Vagina (tissue), 2 donors: Measurements from ENCODE around the gene CATSPER3. TPM values are rescaled to one million over a fixed set of nuclear protein-coding genes. Genes with fewer than 3 reads are reported as not detected.
"Not testable (repeated sequence)": the region's sequence is repeated elsewhere in the genome, so short reads cannot be mapped to it uniquely, and the experiment has no call there.

ENCODE experiments used
- DNase-seq, 2 donors: peaks; one replicate each; pipeline ENCODE4 v3.0.0-alpha.2; 2017; ENCODE audit errors: extremely low spot score in 2 of 2
- H3K27ac ChIP-seq: fragments of 200-600 bp; sonication (generic); one replicate; pipeline ENCODE4 v1.5.1; 2019
- H3K27me3 ChIP-seq: fragments of 200-600 bp; sonication (generic); one replicate; pipeline ENCODE4 v1.5.1; 2019
- H3K36me3 ChIP-seq, 2 donors: fragments of 200-600 bp; sonication (generic); one replicate each; pipeline ENCODE4 v1.5.1; 2017 to 2019
- H3K4me1 ChIP-seq: fragments of 200-600 bp; sonication (generic); one replicate; pipeline ENCODE4 v1.5.1; 2019
- H3K4me3 ChIP-seq, 2 donors: fragments of 200-600 bp; sonication (generic); 1 replicate in 1 of 2; 2 replicates in 1 of 2; pipeline ENCODE4 v1.5.1; 2016 to 2019
- H3K9me3 ChIP-seq: fragments of 200-600 bp; sonication (generic); one replicate; pipeline ENCODE4 v1.5.1; 2019
- CTCF ChIP-seq, 3 experiments: fragments of 450-650 bp in 2 of 3; fragments of 200-600 bp in 1 of 3; sonication (generic) in 1 of 3; IDR thresholded peaks; one replicate each; pipeline ENCODE4 v1.5.1; 2017 to 2019; ENCODE audit warnings: antibody characterized with exemption in 3 of 3, mild to moderate bottlenecking in 2 of 3, moderate library complexity in 2 of 3
- POLR2A ChIP-seq, 2 donors: fragments of 450-650 bp; IDR thresholded peaks; one replicate each; pipeline ENCODE4 v1.6.1; 2017; ENCODE audit warnings: antibody characterized with exemption in 2 of 2, mild to moderate bottlenecking in 2 of 2, moderate library complexity in 2 of 2
- POLR2AphosphoS5 ChIP-seq, 2 donors: sonication (generic); formaldehyde crosslinking; IDR thresholded peaks; one replicate each; pipeline ENCODE4 v1.9.0; 2017; ENCODE audit warnings: antibody characterized with exemption in 2 of 2, mild to moderate bottlenecking in 2 of 2, low read depth in 1 of 2; ENCODE audit not compliant: insufficient read depth in 1 of 2
- intact Hi-C: fragments of 100-400 bp; cut with DNase I; formaldehyde crosslinking; loops from one replicate; pipeline ENCODE4 v1.15.1; 2023
- total RNA-seq: library from RNA; depleted of rRNA; stranded (reverse); fragments of >200 nt; gene quantifications from one replicate; pipeline ENCODE4 v1.2.3, GENCODE V29; 2016

The CATSPER3 gene
- total RNA-seq, 1 donor from 2014 or later, result not detected

GRCh38 chr5:134982230-134982629 is 14.5 kb downstream of the CATSPER3 start:
- no peaks in the 10 kb centered on the region for H3K4me1 ChIP-seq
- H3K4me3 ChIP-seq, result no peak overlapping the region
- H3K27ac ChIP-seq, result no peak overlapping the region
- TF ChIP-seq CTCF (IDR thresholded peaks at IDR 0.05), result no peak
- no peak for TF ChIP-seq POLR2AphosphoS5 (IDR thresholded peaks at IDR 0.05; ENCODE audit: insufficient read depth in 1 of 2, low read depth in 1 of 2)
- no peak for TF ChIP-seq POLR2A (IDR thresholded peaks at IDR 0.05)
- intact Hi-C loops, result no loop called here
- no peaks in the 10 kb centered on the region for H3K36me3 ChIP-seq
- H3K27me3 ChIP-seq, result no peaks in the 10 kb centered on the region
- DNase-seq, result no peak
- H3K9me3 ChIP-seq, result peaks cover 29% of the 10 kb centered on the region

GRCh38 chr5:134989266-134989830 is 21.6 kb downstream of the CATSPER3 start:
- H3K4me3 ChIP-seq, result no peak overlapping the region
- intact Hi-C loops, result no loop called here
- no peaks in the 10 kb centered on the region for H3K36me3 ChIP-seq
- no peak for DNase-seq
- no peak for TF ChIP-seq POLR2AphosphoS5 (IDR thresholded peaks at IDR 0.05; ENCODE audit: insufficient read depth in 1 of 2, low read depth in 1 of 2)
- H3K27me3 ChIP-seq, result no peaks in the 10 kb centered on the region
- H3K27ac ChIP-seq, result no peak overlapping the region
- no peaks in the 10 kb centered on the region for H3K4me1 ChIP-seq
- no peaks in the 10 kb centered on the region for H3K9me3 ChIP-seq

- H3K36me3 ChIP-seq, H3K27ac ChIP-seq, DNase-seq, H3K4me3 ChIP-seq, intact Hi-C loops, H3K4me1 ChIP-seq, H3K27me3 ChIP-seq, H3K9me3 ChIP-seq: not testable (repeated sequence)
Measured at GRCh38 chr5:134990183-134990582, 22.5 kb downstream of the CATSPER3 start.

GRCh38 chr5:134992148-134992547 is 24.4 kb downstream of the CATSPER3 start:
- DNase-seq, result no peak
- Histone ChIP-seq H3K27ac (no peak overlapping the region), H3K4me3 (no peak overlapping the region), H3K4me1 (no peaks in the 10 kb centered on the region), H3K36me3 (no peaks in the 10 kb centered on the region), H3K27me3 (no peaks in the 10 kb centered on the region), H3K9me3 (no peaks in the 10 kb centered on the region)
- TF ChIP-seq CTCF (IDR thresholded peaks at IDR 0.05), result no peak
- TF ChIP-seq POLR2A (IDR thresholded peaks at IDR 0.05), result no peak
- TF ChIP-seq POLR2AphosphoS5 (IDR thresholded peaks at IDR 0.05; ENCODE audit: insufficient read depth in 1 of 2, low read depth in 1 of 2), result no peak
- intact Hi-C loops, result no loop called here

GRCh38 chr5:134993161-134993560 is 25.5 kb downstream of the CATSPER3 start:
- intact Hi-C loops, result no loop called here
- no peak for DNase-seq
- no peaks in the 10 kb centered on the region for H3K36me3 ChIP-seq

More at GRCh38 chr5:134993161-134993560, 25.5 kb downstream of the CATSPER3 start:
- H3K27me3 ChIP-seq, result no peaks in the 10 kb centered on the region
- H3K4me1 ChIP-seq, result no peaks in the 10 kb centered on the region
- H3K9me3 ChIP-seq, result no peaks in the 10 kb centered on the region
- H3K4me3 ChIP-seq, result no peak overlapping the region
- H3K27ac ChIP-seq, result no peak overlapping the region
- TF ChIP-seq CTCF (IDR thresholded peaks at IDR 0.05) (no peak), POLR2A (IDR thresholded peaks at IDR 0.05) (no peak), POLR2AphosphoS5 (IDR thresholded peaks at IDR 0.05; ENCODE audit: insufficient read depth in 1 of 2, low read depth in 1 of 2) (no peak)
